ENCODE results near the gene SPAAR.
"Not testable (repeated sequence)": the region's sequence is repeated elsewhere in the genome, so short reads cannot be mapped to it uniquely, and the experiment has no call there.

SPAAR gene, protein sequence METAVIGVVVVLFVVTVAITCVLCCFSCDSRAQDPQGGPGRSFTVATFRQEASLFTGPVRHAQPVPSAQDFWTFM

DNA sequence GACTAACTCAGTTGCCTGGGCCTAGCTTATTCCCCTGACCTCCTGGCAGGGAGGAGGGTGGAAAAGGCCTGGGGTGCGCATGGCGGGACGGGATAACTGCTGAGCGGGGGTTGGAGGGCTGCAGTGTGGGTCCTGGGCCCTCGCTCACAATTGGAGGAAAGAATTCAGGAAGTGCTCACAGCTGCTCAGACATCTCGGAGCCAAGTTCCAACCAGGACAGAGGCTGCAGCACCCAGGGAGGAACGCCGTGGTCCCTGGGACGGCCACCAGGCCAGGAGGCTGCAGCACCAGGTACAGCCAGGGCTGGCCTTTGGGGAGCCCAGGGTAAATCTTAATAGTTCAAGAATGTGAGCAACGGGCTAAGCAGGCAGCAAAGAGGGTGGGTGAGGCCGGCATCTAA lies at the start of gene SPAAR:
Gene SPAAR, plus strand, starts transcription at position 217 of the 400 bp plus-strand sequence. CDS start 974 bp downstream, outside the sequence.
- no peak for DNase-seq (ENCODE audit: low spot score)

DNA sequence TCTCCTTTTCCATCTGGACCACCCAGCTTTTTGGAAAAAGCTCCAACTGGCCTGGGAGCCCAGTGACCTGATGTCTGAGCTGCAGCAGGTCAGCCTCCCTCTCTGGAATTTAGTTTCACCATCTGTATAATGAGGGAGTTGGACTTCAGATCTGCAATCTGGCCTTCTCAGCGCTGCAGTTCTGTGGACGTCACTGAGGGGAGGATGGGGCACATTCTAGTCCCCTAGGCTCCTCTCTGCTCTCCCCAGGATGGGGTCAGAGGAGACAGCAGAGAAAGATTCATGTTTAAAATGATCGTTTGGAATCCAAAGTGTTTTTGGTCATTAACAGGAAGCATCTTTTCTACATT lies 49.3 kb upstream of the SPAAR start:
- no peak for DNase-seq (ENCODE audit: low spot score)

DNA sequence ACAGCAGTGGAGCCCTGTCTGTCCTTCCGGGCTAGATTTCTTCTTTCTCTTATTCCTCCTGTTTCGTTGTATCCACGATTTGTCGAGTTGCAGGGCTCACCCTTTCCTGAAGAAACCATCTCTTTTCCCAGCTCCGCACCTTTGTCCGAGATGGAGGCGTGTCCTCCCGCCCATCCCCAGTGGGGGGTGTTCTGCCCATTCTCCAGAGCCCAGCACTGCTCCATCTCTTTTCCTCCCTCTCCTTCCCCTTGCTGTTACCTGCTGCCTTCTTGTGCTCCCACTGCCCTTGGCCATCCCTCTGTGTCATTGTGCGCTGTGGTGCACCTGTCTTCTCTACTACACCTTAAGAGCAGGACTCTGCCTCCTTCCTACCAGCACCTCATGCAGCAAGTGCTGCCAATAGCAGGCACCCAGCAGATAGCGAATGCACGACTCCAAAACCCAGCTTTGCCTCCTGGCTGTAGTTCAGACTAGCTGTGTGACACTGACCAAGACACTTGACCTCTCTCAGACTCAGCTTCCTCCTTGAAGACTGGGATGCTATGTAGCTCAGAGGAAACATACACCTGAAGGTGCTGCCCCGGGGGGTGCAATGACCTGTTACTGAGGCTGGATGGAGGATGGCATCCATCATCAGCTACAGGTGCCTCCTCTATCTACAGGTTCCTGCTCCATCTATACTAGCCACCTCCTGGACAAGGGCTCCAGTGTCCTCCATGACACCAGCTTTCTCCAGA lies 48.0 kb upstream of the SPAAR start:
- no peak for DNase-seq (ENCODE audit: low spot score)

DNA sequence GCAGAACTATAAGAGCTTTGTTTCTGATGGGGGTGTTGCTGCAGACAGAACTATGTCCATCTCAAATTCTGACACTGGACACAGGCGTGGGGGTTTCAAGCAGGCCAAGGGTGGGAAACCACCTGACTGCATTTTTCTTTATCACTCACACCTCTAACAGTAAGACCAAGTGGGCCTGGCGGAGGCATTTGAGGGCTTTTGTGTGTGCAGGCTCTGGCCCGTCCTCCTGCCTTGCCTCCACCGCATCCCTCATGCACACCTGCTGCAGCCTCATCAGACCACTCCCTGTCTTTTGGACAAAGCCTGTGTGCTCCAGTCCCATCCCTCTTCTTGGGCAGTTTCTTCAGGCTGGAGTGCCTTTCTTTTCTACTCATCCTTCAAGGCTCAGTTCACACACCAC lies 47.0 kb upstream of the SPAAR start:
- DNase-seq (ENCODE audit: low spot score) = no peak

DNA sequence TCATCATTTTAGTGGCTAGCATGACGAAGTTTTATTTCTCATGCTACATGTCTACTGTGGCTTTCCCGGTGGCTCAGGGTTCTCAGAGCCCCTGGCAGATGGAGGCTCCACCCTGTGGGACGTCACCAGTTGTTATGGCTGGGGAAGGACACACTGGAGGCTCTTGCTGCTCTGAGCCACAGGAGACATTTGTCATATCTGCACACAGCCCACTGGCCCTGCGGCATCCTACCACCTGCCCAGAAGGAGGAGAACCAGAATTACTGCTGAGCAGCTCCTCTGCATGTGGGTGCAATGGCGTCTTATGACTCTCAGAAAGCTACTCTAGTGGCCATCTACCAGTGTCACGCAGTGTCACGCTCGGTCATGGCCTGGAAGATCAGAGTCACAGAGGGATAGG lies 45.7 kb upstream of the SPAAR start:
- no peak for DNase-seq (ENCODE audit: low spot score)

DNA sequence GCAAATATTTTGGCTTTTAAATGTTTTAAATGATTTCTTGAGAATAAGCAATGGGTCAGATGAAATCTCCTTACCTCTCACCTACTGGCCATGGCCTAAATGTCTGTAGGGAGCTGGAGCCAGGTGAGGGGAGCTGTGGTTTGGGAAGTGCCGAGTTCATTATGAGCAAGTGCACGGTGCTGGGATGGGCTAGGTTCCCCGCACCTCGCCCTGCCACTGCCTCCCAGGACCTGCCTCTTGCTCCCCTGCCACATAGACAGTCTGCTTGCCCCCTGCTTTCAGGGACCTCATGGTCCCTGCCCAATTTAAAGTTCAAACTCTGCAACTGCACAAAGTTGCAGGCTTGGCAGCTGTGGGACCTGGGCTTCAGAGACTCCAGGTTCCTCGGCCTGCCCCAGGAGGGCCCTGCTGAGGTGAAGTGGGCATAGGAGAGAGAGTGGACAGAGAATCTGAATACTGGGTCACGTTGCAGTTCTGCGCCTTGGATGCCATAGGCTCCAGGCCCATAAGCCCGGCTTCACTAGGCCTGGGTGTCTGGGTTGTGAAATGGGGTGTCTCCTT lies 44.5 kb upstream of the SPAAR start:
- DNase-seq (ENCODE audit: low spot score) = no peak

DNA sequence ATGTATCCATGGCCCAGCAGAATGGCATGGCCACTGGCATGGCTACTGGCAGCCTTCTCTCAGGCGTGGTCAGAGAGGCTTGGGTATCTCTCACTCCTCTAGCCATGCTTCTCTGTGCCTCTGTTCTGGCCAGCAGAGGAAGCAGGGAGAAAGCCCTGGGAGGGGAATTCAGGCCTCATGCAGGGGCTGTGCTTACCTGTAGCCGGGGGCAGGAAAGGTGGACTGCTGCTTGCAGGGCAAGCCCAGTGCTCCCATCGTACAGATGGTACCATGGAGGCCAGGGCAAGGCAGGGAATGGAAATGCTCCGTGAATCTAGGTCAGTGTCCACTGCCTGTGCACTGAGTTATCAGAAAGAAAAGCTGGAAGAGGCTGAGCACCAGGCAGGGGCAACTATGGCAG lies 41.8 kb upstream of the SPAAR start:
- DNase-seq (ENCODE audit: low spot score) = no peak

DNA sequence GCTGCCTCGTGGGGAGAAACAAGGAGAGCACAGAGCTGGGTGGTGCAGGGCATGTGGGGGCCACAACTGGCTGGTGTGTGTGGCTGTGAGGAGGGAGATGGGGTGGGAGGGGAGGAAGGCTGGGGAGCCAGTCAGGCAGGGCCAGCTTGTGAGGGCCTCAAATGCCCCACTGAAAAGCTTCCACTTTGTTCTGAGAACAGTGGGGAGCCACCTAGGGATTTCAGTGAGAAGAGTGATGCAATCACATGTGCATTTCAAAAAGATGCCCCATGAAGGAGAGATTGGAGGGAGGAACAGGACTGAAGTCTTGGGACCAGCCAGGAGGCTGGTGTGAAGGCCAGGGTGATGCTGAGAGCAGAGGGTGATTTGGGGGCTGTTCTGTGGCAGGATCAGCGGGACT lies 40.4 kb upstream of the SPAAR start:
- no peak for DNase-seq (ENCODE audit: low spot score)

DNA sequence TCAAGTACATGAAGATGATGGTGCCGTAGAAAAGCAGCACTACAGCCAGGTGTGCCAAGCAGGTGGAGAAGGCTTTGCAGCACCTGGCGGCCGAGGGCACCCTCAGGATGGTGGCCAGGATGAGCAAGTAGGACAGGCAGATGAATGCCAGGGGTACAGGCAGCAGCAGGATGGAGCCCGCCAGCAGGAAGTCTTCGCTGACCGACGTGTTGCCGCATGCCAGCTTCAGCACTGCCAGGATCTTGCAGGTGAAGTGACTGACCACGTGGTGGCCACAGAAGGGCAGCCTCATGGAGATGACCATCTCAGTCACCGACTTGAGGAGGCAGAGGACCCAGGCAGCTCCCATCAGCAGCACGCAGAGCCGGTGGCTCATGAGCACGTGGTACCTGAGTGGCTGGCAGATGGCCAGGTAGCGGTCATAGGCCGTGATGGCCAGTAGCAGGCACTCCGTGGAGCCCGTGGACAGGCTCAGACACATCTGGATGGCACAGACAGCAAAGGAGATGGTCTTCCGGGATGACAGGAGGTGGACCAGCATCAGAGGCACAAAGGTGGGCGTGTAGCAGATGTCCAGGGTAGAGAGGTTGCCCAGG lies 39.6 kb upstream of the SPAAR start:
- no peak for DNase-seq (ENCODE audit: low spot score)

DNA sequence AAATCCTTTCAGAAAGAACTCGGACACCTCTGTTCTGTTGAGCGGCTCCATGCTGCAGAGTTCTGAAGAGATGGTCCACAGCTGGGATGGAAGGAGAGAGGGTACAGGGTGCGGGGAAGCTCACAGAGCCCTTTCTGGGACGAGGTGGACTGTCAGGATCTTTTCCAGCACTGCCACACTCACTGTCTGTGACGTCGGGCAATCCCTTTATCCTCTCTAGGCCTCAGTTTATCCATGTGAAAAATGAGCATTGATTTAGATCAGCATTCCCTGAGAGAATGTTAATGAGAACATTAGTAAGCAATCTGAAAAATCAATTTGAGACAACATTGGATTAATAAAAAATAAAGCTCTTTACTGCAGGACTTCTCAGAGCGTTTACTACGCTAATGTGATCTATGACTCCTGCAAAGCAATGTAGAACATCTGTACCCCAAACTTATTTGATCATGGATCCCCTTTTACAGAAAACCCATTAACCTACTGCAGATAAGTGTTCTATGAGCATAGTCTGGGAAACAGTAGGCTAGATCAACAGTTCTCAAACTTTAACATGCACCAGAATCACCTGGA lies 38.9 kb upstream of the SPAAR start, which contains the start of gene OR13J1:
Gene OR13J1, minus strand, starts transcription at position 51 of the 573 bp plus-strand sequence. Its CDS starts 0 bp downstream, at position 51.
- DNase-seq (ENCODE audit: low spot score) = no peak

DNA sequence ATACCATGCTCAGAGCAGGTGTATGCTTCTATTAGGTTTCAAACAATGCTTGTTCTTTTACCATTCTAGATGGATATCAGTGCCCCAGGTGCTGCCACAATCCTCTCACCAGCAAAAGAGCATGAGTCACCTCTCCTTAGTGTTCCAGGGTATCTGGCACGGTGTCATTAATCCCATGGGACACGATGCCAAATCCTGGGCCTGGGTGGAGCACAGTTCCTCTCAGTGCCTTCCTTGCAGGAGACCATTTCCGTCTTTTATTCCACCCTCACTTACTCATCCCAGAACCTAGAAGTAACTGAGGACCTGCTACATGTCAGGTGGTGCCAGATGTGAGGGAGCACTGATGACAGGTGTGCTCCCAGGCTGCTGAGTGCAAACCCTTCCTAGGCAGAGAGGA lies 37.7 kb upstream of the SPAAR start:
- DNase-seq (ENCODE audit: low spot score) = no peak

DNA sequence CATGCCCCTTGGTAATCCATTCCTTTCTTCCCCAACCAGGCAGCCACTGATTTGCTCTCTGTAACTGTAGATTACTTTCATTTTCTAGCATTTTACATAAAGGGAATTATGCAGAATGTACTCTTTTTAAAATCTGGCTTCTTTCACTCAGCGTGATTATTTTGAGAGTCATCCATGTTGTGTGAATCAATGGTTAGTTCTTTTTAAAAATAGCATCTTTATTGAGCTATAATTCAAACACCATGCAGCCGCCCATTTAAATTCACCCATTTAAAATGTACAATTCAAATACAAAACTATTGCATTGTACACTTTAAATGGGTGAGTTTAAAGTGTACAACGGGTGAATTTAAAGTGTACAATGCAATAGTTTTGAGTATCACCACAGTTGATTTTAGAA lies 36.8 kb upstream of the SPAAR start:
- DNase-seq (ENCODE audit: low spot score) = no peak

DNA sequence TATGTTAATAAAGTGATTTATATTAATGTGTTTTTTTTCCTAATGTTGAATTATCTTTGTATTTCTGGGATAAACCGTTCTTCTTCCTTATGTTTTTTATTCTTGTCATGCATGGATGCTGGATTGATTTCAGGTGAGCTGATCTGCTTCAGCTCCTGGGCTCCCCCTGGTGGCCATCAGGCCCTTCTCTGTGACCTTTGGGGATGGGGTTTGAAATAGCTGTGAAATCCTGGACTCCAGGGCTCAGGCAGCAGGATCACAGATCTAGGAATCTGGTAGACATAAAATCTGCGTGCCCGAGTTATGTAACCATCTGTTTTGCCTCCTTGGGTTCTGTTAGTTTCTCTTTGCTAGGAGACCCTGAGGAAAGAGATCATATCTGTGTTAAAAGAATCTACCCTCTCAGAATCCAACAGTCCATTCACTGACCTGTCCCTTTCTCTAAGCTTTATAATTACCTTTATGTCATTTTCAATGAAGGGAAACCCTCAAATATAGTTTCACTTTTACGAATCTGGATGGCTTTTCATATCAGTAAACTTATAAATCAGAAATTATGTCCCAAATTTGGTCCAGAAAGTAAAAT lies 26.9 kb upstream of the SPAAR start:
- peak; percentile 75 for DNase-seq (ENCODE audit: low spot score)

DNA sequence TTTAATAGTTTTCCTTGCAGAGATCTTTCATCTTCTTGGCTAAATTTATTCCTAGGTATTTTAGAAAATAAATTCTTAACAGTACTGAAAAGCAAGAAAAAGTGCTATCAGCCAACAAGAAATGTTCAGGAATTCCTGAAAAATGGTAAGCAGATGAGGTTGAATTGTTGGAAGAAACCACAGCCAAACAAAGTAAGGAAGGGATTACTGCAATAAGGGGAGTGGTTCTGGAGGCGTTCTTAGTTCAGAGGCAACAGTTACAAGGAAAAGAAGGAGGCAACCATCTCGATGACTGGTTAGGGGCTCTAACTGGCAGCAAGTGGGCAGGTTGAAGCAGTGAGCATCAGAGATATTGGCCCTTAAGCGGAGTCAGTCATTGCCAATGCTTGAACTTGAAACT lies 26.3 kb upstream of the SPAAR start:
- no peak for DNase-seq (ENCODE audit: low spot score)

DNA sequence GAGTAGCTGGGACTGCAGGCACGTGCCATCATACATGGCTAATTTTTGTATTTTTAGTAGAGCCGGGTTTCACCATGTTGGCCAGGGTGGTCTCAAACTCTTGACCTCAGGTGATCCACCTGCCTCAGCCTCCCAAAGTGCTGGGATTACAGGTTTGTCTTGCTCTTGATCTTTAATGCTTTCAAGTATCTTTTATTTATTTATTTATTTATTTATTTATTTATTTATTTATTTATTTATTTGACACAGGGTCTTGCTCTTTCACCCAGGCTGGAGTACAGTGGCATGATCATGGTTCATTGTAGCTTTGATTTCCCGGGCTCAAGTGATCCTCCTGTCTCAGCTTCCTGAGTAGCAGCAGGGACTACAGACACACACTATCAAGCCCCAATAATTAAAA lies 24.4 kb upstream of the SPAAR start:
- DNase-seq (ENCODE audit: low spot score) = not testable (repeated sequence)

DNA sequence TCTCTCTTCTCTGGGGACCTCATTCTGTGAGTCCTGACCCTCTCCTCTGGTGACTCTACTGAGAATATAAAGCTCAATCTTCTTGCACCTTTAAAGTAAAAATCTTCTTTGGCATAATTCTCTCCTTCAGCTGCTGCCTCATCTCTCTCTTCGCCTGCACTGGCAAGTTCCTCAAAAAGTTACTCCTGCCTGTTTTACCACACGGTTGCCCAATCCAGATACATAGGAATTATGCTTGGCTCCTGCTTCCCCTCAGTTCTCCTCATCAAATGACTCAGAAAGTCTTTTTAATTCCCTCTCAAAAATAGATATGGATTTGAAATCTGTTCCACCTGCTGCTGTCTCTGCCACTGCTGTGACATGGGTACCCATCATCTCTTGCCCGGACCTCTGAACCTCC lies 17.6 kb upstream of the SPAAR start:
- DNase-seq (ENCODE audit: low spot score) = no peak

DNA sequence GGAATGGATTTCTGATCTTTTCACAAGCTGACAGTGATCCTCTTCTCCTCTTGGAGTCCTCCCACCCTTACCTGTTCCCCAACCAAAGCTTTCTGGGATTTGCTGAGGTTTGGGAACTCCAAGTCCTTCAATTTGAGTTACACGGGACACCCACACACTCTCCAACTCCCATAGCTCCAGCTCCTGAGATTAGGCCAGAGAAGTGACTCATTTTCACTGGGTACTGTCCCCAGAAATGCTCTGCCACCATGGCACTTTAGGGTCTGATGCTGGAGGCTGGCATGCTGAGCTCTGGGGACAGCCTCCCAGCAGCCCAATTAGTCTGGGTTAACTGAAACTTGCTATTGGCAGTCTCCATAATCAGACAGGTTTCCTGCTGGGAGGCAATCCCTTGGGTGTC lies 17.2 kb upstream of the SPAAR start:
- no peak for DNase-seq (ENCODE audit: low spot score)

DNA sequence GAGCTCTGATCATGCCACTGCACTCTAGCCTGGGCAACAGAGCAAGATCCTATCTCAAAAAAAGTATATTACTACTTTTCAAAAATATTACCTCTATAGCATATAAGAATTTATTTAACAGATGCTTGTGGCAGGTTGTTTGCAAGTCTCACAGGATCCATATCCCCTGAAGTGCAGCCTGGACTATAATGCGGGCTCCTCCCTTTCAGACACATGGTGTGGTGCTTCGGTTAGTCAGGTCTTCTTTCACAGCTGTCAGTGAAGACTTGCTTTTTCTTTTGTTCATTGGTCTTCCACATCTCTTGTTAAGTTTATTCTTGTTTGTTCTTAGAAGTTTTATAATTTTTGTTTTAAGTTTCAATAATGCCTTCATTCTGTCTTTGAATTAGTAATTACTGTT lies 12.7 kb upstream of the SPAAR start:
- DNase-seq (ENCODE audit: low spot score) = no peak

DNA sequence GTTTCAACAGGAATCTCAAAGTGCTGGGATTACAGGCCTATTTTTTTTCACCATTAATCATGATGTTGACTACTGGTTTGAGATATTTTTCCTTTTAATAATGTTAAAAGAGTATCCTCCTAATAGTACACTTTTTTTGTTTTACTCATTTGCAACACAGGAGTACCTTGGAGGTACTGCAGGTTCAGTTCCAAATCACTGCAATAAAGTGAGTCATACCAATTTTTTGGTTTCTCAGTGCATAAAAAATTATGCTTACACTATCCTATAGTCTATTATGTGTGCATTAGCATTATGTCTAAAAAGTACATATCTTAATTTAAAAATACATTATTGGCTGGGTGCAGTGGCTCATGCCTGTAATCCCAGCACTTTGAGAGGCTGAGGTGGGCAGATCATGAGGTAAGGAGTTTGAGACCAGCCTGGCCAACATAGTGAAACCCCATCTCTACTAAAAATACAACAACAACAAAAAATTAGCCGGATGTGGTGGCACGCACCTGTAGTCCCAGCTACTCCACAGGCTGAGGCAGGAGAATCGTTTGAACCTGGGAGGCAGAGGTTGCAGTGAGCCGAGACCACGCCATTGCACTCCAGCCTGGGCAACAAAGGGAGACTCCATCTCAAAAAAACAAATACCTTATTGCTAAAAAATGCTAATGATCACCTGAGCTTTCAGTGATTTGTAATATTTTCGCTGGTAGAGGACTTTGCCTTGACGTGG lies 11.8 kb upstream of the SPAAR start:
- DNase-seq (ENCODE audit: low spot score) = not testable (repeated sequence)

DNA sequence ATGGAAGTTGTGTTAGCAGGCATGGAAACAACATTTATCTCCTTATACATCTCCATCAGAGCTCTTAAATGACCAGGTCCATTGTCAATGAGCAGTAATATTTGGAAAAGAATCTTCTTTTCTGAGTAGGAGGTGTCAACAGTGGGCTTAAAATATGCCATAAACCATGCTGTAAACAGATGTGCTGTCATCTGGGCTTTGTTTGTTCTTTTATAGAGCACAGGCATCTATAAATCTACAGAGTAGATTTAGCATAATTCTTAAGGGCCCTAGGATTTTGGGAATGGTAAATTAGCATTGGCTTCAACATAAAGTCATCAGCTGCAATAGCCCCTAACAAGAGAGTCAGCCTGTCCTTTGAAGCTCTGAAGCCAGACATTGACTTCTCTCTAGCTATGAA lies 11.0 kb upstream of the SPAAR start:
- DNase-seq (ENCODE audit: low spot score) = no peak

DNA sequence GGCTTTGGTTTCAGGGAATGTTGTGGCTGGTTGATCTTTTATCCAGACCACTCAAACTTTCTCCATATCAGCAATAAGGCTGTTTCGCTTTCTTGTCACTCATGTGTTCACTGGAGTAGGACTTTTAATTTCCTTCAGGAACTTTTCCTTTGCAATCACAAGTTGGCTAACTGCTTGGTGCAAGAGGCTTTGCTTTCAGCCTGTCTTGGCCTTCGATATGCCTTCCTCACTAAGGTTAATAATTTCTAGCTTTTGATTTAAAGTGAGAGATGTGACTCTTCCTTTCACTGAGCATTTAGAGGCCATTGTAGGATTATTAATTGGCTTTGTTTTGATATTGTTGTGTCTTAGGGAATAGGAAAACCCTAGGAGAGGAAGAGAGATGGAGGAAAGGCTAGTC lies 10.3 kb upstream of the SPAAR start:
- DNase-seq (ENCODE audit: low spot score) = no peak

DNA sequence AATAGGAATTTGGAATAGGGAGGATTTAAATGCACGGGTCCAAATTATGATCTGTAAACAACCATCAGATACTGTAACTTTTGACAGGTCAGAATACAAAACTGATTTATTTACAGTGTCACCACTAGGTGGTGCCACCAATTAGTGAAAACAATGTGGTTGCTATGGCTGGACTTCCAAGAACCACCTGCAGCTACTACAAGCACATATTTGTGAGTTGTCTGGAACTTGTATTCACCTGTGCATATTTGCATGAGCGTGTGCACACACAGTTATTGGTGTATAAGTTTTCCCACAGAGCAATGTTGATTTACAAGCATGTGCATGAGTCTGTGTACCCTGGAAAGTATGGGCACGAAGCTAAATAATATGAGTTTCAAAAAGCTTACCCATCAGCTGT lies 6.2 kb upstream of the SPAAR start:
- peak; percentile 70 for DNase-seq (ENCODE audit: low spot score)

Measured in CD4-positive, alpha-beta T cell treated with Interleukin-15 for 4 hours (primary cell).